ENCODE measurements around the gene LCN12. TPM values are rescaled to one million over a fixed set of nuclear protein-coding genes. Genes with fewer than 3 reads are reported as not detected.
"Not testable (repeated sequence)": the region's sequence is repeated elsewhere in the genome, so short reads cannot be mapped to it uniquely, and the experiment has no call there.

LCN12 gene
- total RNA-seq, 2 experiments from 2014 or later, result 1.3 to 2.1 TPM

GRCh38 chr9:137004285-137004684 lies 52.2 kb downstream of the LCN12 start:
- DNase-seq, result peak; percentile 47
- H3K36me3 Mint-ChIP-seq (ENCODE audit: low read depth); H3K4me3 Mint-ChIP-seq; ATAC-seq; H3K27me3 Mint-ChIP-seq; H3K9me3 Mint-ChIP-seq; H3K27ac Mint-ChIP-seq; intact Hi-C loops (cut with micrococcal nuclease): not testable (repeated sequence)
- H3K4me1 Mint-ChIP-seq (ENCODE audit: low read depth), result peaks cover 23% of the 10 kb centered on the region
- POLR2A ChIA-PET, result interaction anchor here (0.6 to 1.1 kb wide), 2 partner anchors 8 to 11 kb away, joined by 3 read pairs; no protein-coding TSS in a partner anchor
- peak; percentile 68 for TF ChIP-seq CTCF (IDR thresholded peaks at IDR 0.05)
- CTCF ChIA-PET, result interaction anchor here (1.1 to 5.9 kb wide), 5 partner anchors 12 to 214 kb away, joined by 3 to 31 read pairs (median 4); partner anchors contain the start of genes PAXX and TMEM141

Other genes starting within 250 kb of the LCN12 start
- under 1 TPM in 1 of 2 experiments, not detected in 1; 0.14 TPM for gene DIPK1B, start 239.7 kb upstream of the LCN12 start, total RNA-seq
- 1 to 10 TPM; 2.6 to 3.2 TPM for gene LCN10, start 209.3 kb upstream of the LCN12 start, total RNA-seq
- not detected for gene LCN6, start 203.7 kb upstream of the LCN12 start, total RNA-seq
- gene LCN8, start 194.0 kb upstream of the LCN12 start, total RNA-seq, result not detected
- not detected for gene LCN15, start 187.8 kb upstream of the LCN12 start, total RNA-seq
- gene TMEM141, start 160.9 kb upstream of the LCN12 start, total RNA-seq, result 10 to 100 TPM; 50.6 to 51.1 TPM
- gene CCDC183, start 155.9 kb upstream of the LCN12 start, total RNA-seq, result under 1 TPM; 0.20 to 0.34 TPM
- gene RABL6, start 144.3 kb upstream of the LCN12 start, total RNA-seq, result 10 to 100 TPM; 85.6 to 86.6 TPM
- 1 to 10 TPM; 5.8 to 6.4 TPM for gene AJM1, start 109.8 kb upstream of the LCN12 start, total RNA-seq
- 100 to 1,000 TPM; 123 to 124 TPM for gene PHPT1, start 102.9 kb upstream of the LCN12 start, total RNA-seq
- gene MAMDC4, start 99.9 kb upstream of the LCN12 start, total RNA-seq, result 10 to 100 TPM; 18.5 to 19.1 TPM
- 100 to 1,000 TPM; 254 to 270 TPM for gene EDF1, start 86.0 kb upstream of the LCN12 start, total RNA-seq
- gene TRAF2, start 65.8 kb upstream of the LCN12 start, total RNA-seq, result 10 to 100 TPM; 34.8 to 40.5 TPM
- gene FBXW5, start 7.5 kb upstream of the LCN12 start, total RNA-seq, result 10 to 100 TPM; 53.4 to 54.0 TPM
- under 1 TPM in 1 of 2 experiments, not detected in 1; 0.83 TPM for gene C8G, start 7.0 kb upstream of the LCN12 start, total RNA-seq
- not detected for gene PTGDS, start 25.2 kb downstream of the LCN12 start, total RNA-seq
- gene LCNL1, start 30.7 kb downstream of the LCN12 start, total RNA-seq, result not detected
- 10 to 100 TPM; 60.5 to 61.8 TPM for gene PAXX, start 40.1 kb downstream of the LCN12 start, total RNA-seq
- gene CLIC3, start 44.3 kb downstream of the LCN12 start, total RNA-seq, result not detected
- 10 to 100 TPM; 11.8 to 16.2 TPM for gene ABCA2, start 76.0 kb downstream of the LCN12 start, total RNA-seq
- gene FUT7, start 79.8 kb downstream of the LCN12 start, total RNA-seq, result under 1 TPM in 1 of 2 experiments, not detected in 1; 0.09 TPM
- gene NPDC1, start 93.9 kb downstream of the LCN12 start, total RNA-seq, result 10 to 100 TPM; 18.2 to 21.2 TPM
- not detected for gene ENTPD2, start 101.8 kb downstream of the LCN12 start, total RNA-seq
- 10 to 100 TPM; 13.5 to 13.7 TPM for gene SAPCD2, start 118.3 kb downstream of the LCN12 start, total RNA-seq
- gene UAP1L1, start 125.2 kb downstream of the LCN12 start, total RNA-seq, result 10 to 100 TPM; 49.8 to 50.1 TPM
- 10 to 100 TPM; 31.1 to 33.2 TPM for gene MAN1B1, start 134.7 kb downstream of the LCN12 start, total RNA-seq
- gene DPP7, start 162.5 kb downstream of the LCN12 start, total RNA-seq, result 100 to 1,000 TPM; 222 to 227 TPM
- gene GRIN1, start 186.9 kb downstream of the LCN12 start, total RNA-seq, result not detected
- gene LRRC26, start 217.8 kb downstream of the LCN12 start, total RNA-seq, result not detected
- gene TMEM210, start 219.8 kb downstream of the LCN12 start, total RNA-seq, result not detected
- gene ANAPC2, start 236.3 kb downstream of the LCN12 start, total RNA-seq, result 10 to 100 TPM; 38.6 to 39.6 TPM
- 10 to 100 TPM; 53.3 to 58.4 TPM for gene SSNA1, start 236.4 kb downstream of the LCN12 start, total RNA-seq
- 1 to 10 TPM; 5.7 to 6.6 TPM for gene TPRN, start 248.5 kb downstream of the LCN12 start, total RNA-seq